ENCODE measurements around the gene TOMM5. TPM values are rescaled to one million over a fixed set of nuclear protein-coding genes. Genes with fewer than 3 reads are reported as not detected.

TOMM5 gene
- total and polyA plus RNA-seq, 2 of the 13 experiments (the other 11 are each of a cell fraction or from before 2014, with no cell fraction given) = 147 to 315 TPM

DNA sequence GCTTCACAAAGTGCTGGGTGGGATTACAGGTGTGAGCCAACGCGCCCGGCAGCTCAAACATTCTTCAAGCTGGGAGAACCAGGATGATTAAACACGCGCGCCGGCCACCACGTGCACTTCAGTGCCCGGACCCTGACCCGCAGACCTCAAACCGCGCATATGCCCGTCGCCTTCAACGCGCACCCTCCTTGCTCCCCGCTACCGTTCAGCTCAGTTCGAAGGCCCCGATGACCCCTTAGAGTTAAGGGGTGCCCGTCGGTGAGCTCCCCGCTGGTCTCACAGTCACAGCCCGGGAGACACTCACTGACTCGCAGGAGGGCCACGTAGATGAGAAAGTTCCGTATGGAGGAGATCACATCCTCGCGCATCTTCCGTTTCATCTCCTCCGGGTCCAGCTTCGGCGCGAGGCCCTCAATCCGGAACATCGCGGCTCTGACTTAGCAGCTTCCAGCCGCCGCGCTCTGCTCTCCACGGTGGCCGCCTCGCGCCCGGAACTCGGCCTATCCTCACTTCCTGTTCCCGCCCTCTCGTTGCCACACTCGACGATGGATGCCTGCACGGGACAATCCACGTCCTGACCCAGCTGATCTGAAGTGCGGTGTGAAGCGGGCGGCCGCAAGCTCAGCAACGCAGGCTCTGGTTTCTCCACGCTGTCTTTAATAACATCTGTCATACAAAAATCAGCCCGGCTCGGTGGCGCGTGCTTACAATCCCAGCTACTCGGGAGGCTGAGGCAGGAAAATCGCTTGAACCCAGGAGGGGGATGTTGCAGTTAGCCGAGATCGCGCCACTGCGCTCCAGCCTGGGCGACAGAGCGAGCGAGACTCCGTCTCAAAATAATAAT lies at the start of gene TOMM5 (continued):
- TF ChIP-seq, protein P1, sequence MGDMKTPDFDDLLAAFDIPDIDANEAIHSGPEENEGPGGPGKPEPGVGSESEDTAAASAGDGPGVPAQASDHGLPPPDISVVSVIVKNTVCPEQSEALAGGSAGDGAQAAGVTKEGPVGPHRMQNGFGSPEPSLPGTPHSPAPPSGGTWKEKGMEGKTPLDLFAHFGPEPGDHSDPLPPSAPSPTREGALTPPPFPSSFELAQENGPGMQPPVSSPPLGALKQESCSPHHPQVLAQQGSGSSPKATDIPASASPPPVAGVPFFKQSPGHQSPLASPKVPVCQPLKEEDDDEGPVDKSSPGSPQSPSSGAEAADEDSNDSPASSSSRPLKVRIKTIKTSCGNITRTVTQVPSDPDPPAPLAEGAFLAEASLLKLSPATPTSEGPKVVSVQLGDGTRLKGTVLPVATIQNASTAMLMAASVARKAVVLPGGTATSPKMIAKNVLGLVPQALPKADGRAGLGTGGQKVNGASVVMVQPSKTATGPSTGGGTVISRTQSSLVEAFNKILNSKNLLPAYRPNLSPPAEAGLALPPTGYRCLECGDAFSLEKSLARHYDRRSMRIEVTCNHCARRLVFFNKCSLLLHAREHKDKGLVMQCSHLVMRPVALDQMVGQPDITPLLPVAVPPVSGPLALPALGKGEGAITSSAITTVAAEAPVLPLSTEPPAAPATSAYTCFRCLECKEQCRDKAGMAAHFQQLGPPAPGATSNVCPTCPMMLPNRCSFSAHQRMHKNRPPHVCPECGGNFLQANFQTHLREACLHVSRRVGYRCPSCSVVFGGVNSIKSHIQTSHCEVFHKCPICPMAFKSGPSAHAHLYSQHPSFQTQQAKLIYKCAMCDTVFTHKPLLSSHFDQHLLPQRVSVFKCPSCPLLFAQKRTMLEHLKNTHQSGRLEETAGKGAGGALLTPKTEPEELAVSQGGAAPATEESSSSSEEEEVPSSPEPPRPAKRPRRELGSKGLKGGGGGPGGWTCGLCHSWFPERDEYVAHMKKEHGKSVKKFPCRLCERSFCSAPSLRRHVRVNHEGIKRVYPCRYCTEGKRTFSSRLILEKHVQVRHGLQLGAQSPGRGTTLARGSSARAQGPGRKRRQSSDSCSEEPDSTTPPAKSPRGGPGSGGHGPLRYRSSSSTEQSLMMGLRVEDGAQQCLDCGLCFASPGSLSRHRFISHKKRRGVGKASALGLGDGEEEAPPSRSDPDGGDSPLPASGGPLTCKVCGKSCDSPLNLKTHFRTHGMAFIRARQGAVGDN (CRISPR knock-in tag; IDR thresholded peaks at IDR 0.05) = peak; percentile 99
- TF ChIP-seq, protein P2, sequence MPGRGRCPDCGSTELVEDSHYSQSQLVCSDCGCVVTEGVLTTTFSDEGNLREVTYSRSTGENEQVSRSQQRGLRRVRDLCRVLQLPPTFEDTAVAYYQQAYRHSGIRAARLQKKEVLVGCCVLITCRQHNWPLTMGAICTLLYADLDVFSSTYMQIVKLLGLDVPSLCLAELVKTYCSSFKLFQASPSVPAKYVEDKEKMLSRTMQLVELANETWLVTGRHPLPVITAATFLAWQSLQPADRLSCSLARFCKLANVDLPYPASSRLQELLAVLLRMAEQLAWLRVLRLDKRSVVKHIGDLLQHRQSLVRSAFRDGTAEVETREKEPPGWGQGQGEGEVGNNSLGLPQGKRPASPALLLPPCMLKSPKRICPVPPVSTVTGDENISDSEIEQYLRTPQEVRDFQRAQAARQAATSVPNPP (CRISPR knock-in tag; IDR thresholded peaks at IDR 0.05) = peak; percentile 81
- TF ChIP-seq SRY (CRISPR knock-in tag; IDR thresholded peaks at IDR 0.05) (peak; percentile 69), DPF2 (CRISPR knock-in tag; IDR thresholded peaks at IDR 0.05; ENCODE audit: borderline replicate concordance, low read depth) (no peak), KDM5B (CRISPR knock-in tag; IDR thresholded peaks at IDR 0.05; ENCODE audit: borderline replicate concordance) (peak; percentile 98), SIN3A (IDR thresholded peaks at IDR 0.05; ENCODE audit: borderline replicate concordance, low read depth, low read length) (peak; percentile 95), FOXP1 (IDR thresholded peaks at IDR 0.05) (0 out of 2 replicates have a peak, but pooled peaks have one; percentile 12), FOXP1 (CRISPR knock-in tag; IDR thresholded peaks at IDR 0.05) (no peak), ATF7 (IDR thresholded peaks at IDR 0.05) (no peak), ATF7 (CRISPR knock-in tag; IDR thresholded peaks at IDR 0.05) (peak; percentile 66; the same call in 1 of the 2 replicates), ZNF746 (CRISPR knock-in tag; IDR thresholded peaks at IDR 0.05) (peak; percentile 70), TP53 (CRISPR knock-in tag; conservative IDR thresholded peaks at IDR 0.05) (peak; percentile 65; the same call in 1 of the 2 replicates), ESRRA (CRISPR knock-in tag; IDR thresholded peaks at IDR 0.05; ENCODE audit: low read depth) (peak; percentile 80; the same call in 1 of the 2 replicates), ZNF44 (CRISPR knock-in tag; IDR thresholded peaks at IDR 0.05) (peak; percentile 82; the same call in 1 of the 2 replicates)
- TF ChIP-seq, protein P3, sequence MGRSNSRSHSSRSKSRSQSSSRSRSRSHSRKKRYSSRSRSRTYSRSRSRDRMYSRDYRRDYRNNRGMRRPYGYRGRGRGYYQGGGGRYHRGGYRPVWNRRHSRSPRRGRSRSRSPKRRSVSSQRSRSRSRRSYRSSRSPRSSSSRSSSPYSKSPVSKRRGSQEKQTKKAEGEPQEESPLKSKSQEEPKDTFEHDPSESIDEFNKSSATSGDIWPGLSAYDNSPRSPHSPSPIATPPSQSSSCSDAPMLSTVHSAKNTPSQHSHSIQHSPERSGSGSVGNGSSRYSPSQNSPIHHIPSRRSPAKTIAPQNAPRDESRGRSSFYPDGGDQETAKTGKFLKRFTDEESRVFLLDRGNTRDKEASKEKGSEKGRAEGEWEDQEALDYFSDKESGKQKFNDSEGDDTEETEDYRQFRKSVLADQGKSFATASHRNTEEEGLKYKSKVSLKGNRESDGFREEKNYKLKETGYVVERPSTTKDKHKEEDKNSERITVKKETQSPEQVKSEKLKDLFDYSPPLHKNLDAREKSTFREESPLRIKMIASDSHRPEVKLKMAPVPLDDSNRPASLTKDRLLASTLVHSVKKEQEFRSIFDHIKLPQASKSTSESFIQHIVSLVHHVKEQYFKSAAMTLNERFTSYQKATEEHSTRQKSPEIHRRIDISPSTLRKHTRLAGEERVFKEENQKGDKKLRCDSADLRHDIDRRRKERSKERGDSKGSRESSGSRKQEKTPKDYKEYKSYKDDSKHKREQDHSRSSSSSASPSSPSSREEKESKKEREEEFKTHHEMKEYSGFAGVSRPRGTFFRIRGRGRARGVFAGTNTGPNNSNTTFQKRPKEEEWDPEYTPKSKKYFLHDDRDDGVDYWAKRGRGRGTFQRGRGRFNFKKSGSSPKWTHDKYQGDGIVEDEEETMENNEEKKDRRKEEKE (IDR thresholded peaks at IDR 0.05) = no peak
- TF ChIP-seq, protein P4, sequence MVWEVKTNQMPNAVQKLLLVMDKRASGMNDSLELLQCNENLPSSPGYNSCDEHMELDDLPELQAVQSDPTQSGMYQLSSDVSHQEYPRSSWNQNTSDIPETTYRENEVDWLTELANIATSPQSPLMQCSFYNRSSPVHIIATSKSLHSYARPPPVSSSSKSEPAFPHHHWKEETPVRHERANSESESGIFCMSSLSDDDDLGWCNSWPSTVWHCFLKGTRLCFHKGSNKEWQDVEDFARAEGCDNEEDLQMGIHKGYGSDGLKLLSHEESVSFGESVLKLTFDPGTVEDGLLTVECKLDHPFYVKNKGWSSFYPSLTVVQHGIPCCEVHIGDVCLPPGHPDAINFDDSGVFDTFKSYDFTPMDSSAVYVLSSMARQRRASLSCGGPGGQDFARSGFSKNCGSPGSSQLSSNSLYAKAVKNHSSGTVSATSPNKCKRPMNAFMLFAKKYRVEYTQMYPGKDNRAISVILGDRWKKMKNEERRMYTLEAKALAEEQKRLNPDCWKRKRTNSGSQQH (CRISPR knock-in tag; IDR thresholded peaks at IDR 0.05; ENCODE audit: low read depth) = peak; percentile 75; the same call in 1 of the 2 replicates
- TF ChIP-seq, protein P5, sequence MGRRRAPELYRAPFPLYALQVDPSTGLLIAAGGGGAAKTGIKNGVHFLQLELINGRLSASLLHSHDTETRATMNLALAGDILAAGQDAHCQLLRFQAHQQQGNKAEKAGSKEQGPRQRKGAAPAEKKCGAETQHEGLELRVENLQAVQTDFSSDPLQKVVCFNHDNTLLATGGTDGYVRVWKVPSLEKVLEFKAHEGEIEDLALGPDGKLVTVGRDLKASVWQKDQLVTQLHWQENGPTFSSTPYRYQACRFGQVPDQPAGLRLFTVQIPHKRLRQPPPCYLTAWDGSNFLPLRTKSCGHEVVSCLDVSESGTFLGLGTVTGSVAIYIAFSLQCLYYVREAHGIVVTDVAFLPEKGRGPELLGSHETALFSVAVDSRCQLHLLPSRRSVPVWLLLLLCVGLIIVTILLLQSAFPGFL (CRISPR knock-in tag; IDR thresholded peaks at IDR 0.05) = no peak; the same call in 1 of the 2 replicates

All from HepG2 (cell line).